ENCODE results near the gene EIF2B1. TPM values are rescaled to one million over a fixed set of nuclear protein-coding genes. Genes with fewer than 3 reads are reported as not detected.

EIF2B1 gene
- total RNA-seq, 1 experiment from 2014 or later, result 41.7 TPM

- ATAC-seq, result no peak
- no TSS peak for BruUV-seq (replicated peaks)
- Histone ChIP-seq H3K4me1 (ENCODE audit: control insufficient read depth in 1 of 2, insufficient read depth in 2 of 2, low read length in 2 of 2) (peaks cover 0 to under 1% of the 10 kb centered on the region in 2 experiments; a peak in 2 of 4 replicates), H3K9me3 (ENCODE audit: control insufficient read depth in 1 of 2, insufficient read depth in 1 of 2, low read depth in 1 of 2, low read length in 2 of 2) (peaks cover 0 to 6% of the 10 kb centered on the region in 2 experiments; a peak in 1 of 4 replicates), H3K4me3 (replicated peaks in 1 of 2; ENCODE audit: low read depth in 1 of 2, low read length in 2 of 2) (no peak overlapping the region), H3K27me3 (ENCODE audit: insufficient read depth, low read length) (no peaks in the 10 kb centered on the region), H3K79me2 (ENCODE audit: insufficient read depth, low read length) (peaks cover 6% of the 10 kb centered on the region; the same call in 1 of the 2 replicates), H3K9ac (ENCODE audit: low read length) (no peak overlapping the region), H2AFZ (ENCODE audit: low read depth, low read length, poor library complexity, severe bottlenecking) (no peak overlapping the region), H3K9me2 (ENCODE audit: insufficient read depth) (no peaks in the 10 kb centered on the region), H3K27ac (ENCODE audit: low read depth, low read length) (no peak overlapping the region), H3K4me2 (ENCODE audit: low read length) (no peak overlapping the region), H3K36me3 (ENCODE audit: control insufficient read depth in 1 of 2, insufficient read depth in 2 of 2, low read length in 2 of 2) (no peaks in the 10 kb centered on the region), H4K20me1 (ENCODE audit: insufficient read depth) (no peaks in the 10 kb centered on the region)
- ChIA-PET CTCF (no interaction called here), POLR2A (no interaction called here), RAD21 (ENCODE audit: low non-redundant PET in 1 of 2, low total read pairs in 2 of 2, uncharacterized antibody in 2 of 2, unreplicated experiment in 2 of 2) (no interaction called here)
- no peak for DNase-seq (ENCODE audit: low read depth, low spot score)
- intact Hi-C loops (cut with micrococcal nuclease), result no loop called here
- TF ChIP-seq EZH2 (IDR thresholded peaks at IDR 0.05) (no peak), ATF3 (IDR thresholded peaks at IDR 0.05) (no peak), POLR2AphosphoS5 (IDR thresholded peaks at IDR 0.05; ENCODE audit: low read depth, low read length) (no peak), SP1 (IDR thresholded peaks at IDR 0.05; ENCODE audit: low read depth) (no peak), REST (IDR thresholded peaks at IDR 0.05; ENCODE audit: low read depth) (no peak), FOSL1 (IDR thresholded peaks at IDR 0.05; ENCODE audit: low read depth) (no peak), CBX3 (IDR thresholded peaks at IDR 0.05; ENCODE audit: low read depth) (no peak), ZNF274 (IDR thresholded peaks at IDR 0.05; ENCODE audit: low read depth, low read length) (no peak), JUND (IDR thresholded peaks at IDR 0.05) (no peak), ELF1 (IDR thresholded peaks at IDR 0.05; ENCODE audit: borderline replicate concordance, low read depth) (no peak), ZFX (IDR thresholded peaks at IDR 0.05) (no peak), EZH2phosphoT487 (IDR thresholded peaks at IDR 0.05; ENCODE audit: borderline replicate concordance) (no peak), YY1 (IDR thresholded peaks at IDR 0.05; ENCODE audit: extremely low read depth, insufficient replicate concordance, low read depth, low read length) (no peak), CTCF (IDR thresholded peaks at IDR 0.05 in 2 of 3, conservative IDR thresholded peaks at IDR 0.05 in 1 of 3; ENCODE audit: borderline replicate concordance in 1 of 3, insufficient read depth in 1 of 3, low read depth in 2 of 3, low read length in 2 of 3) (no peak), EGR1 (IDR thresholded peaks at IDR 0.05; ENCODE audit: low read depth) (no peak), MAX (IDR thresholded peaks at IDR 0.05) (no peak), TCF7L2 (IDR thresholded peaks at IDR 0.05; ENCODE audit: borderline replicate concordance, extremely low read depth, insufficient read depth, insufficient read length) (no peak), SRF (IDR thresholded peaks at IDR 0.05; ENCODE audit: low read depth) (no peak)
Measured at GRCh38 chr12:123576611-123577010, 56.9 kb downstream of the EIF2B1 start.

Measured in HCT116 (cell line).